ENCODE measurements around the gene DNAJA4. TPM values are rescaled to one million over a fixed set of nuclear protein-coding genes. Genes with fewer than 3 reads are reported as not detected.

Gene DNAJA4
- total and polyA plus RNA-seq, 10 donors: 6.0 to 51.7 (median 14.8) TPM

GRCh38 chr15:78321041-78321570, 56.7 kb downstream of the DNAJA4 start:
- Histone ChIP-seq H3K27ac (peak overlapping the region in 2 of 8 donors; percentile 35 to 65), H3K9me3 (no peaks in the 10 kb centered on the region), H3K4me1 (peaks cover 0 to 18% (median 0%) of the 10 kb centered on the region in 6 donors), H3K36me3 (no peaks in the 10 kb centered on the region), H3K4me3 (no peak overlapping the region), H3K27me3 (replicated peaks in 1 of 7) (peaks cover 0 to 3% (median 0%) of the 10 kb centered on the region in 7 donors)
- WGBS, 5 donors: 73 to 89% (median 78%) methylated on average over 13 to 17 of the region's 17 CpGs
- TF ChIP-seq POLR2A (IDR thresholded peaks at IDR 0.05) (no peak), CTCF (IDR thresholded peaks at IDR 0.05 in 8 of 11, conservative IDR thresholded peaks at IDR 0.05 in 3 of 11) (no peak), POLR2AphosphoS5 (IDR thresholded peaks at IDR 0.05) (no peak)
- DNase-seq: peak; percentile 41
- intact Hi-C loops (cut with DNase I; ENCODE audit: low total_unique reads): no loop called here

- H3K4me3 ChIP-seq: no peak overlapping the region
- no peaks in the 10 kb centered on the region for H3K36me3 ChIP-seq
- TF ChIP-seq POLR2A (IDR thresholded peaks at IDR 0.05) (no peak), CTCF (IDR thresholded peaks at IDR 0.05 in 8 of 11, conservative IDR thresholded peaks at IDR 0.05 in 3 of 11) (no peak), POLR2AphosphoS5 (IDR thresholded peaks at IDR 0.05) (no peak)
- peak; percentile 58 for DNase-seq
- H3K4me1 ChIP-seq: peaks cover 0 to 18% (median 0%) of the 10 kb centered on the region in 6 donors
- H3K27ac ChIP-seq: peak overlapping the region in 4 of 8 donors; percentile 22 to 65 (median 49)
- intact Hi-C loops (cut with DNase I; ENCODE audit: low total_unique reads): no loop called here
- WGBS, 5 donors: 80 to 97% (median 86%) methylated on average over 4 of the region's 4 CpGs
- H3K9me3 ChIP-seq: no peaks in the 10 kb centered on the region
- peaks cover 0 to 3% (median 0%) of the 10 kb centered on the region in 7 donors for H3K27me3 ChIP-seq (replicated peaks in 1 of 7)
These were observed 57.4 kb downstream of the DNAJA4 start for GRCh38 chr15:78321786-78322185.

- H3K27ac ChIP-seq: peak overlapping the region in 4 of 8 donors; percentile 22 to 65 (median 60)
- 53 to 71% (median 57%) methylated on average over 13 to 15 of the region's 15 CpGs for WGBS, 5 donors
- intact Hi-C loops (cut with DNase I; ENCODE audit: low total_unique reads): no loop called here
These were observed 57.9 kb downstream of the DNAJA4 start for GRCh38 chr15:78322243-78322642.

More at GRCh38 chr15:78322243-78322642, 57.9 kb downstream of the DNAJA4 start:
- Histone ChIP-seq H3K9me3 (no peaks in the 10 kb centered on the region), H3K36me3 (no peaks in the 10 kb centered on the region), H3K27me3 (replicated peaks in 1 of 7) (peaks cover 0 to 3% (median 0%) of the 10 kb centered on the region in 7 donors), H3K4me1 (peaks cover 0 to 18% (median 0%) of the 10 kb centered on the region in 6 donors), H3K4me3 (no peak overlapping the region)
- TF ChIP-seq POLR2AphosphoS5 (IDR thresholded peaks at IDR 0.05) (peak in 2 of 3 donors; percentile 34 to 38), CTCF (IDR thresholded peaks at IDR 0.05 in 8 of 11, conservative IDR thresholded peaks at IDR 0.05 in 3 of 11) (no peak), POLR2A (IDR thresholded peaks at IDR 0.05) (no peak)
- peak; percentile 64 for DNase-seq
